Measurements from ENCODE around the gene TXNIP. TPM values are rescaled to one million over a fixed set of nuclear protein-coding genes. Genes with fewer than 3 reads are reported as not detected.

TXNIP gene
- total RNA-seq, 1 experiment from 2014 or later, result 2.5 TPM

GRCh38 chr1:145992502-145992936, 3.9 kb downstream of the TXNIP start:
- no peaks in the 10 kb centered on the region for H3K9me2 ChIP-seq (ENCODE audit: insufficient read depth)
- no peaks in the 10 kb centered on the region for H4K20me1 ChIP-seq (ENCODE audit: insufficient read depth)
- POLR2A ChIA-PET, result interaction anchor here (2.8 kb wide), 1 partner anchor 13 kb away, joined by 6 read pairs; no protein-coding TSS in a partner anchor
- RAD21 ChIA-PET (ENCODE audit: low non-redundant PET in 1 of 2, low total read pairs in 2 of 2, uncharacterized antibody in 2 of 2, unreplicated experiment in 2 of 2), result no interaction called here
- H3K4me3 ChIP-seq (replicated peaks in 1 of 2; ENCODE audit: low read depth in 1 of 2, low read length in 2 of 2), result no peak overlapping the region
- BruUV-seq (replicated peaks), result no TSS peak
- H3K27ac ChIP-seq (ENCODE audit: low read depth, low read length), result no peak overlapping the region
- no peaks in the 10 kb centered on the region for H3K79me2 ChIP-seq (ENCODE audit: insufficient read depth, low read length)
- ATAC-seq (no peak), DNase-seq (ENCODE audit: low read depth, low spot score) (no peak)
- TF ChIP-seq ZNF274 (IDR thresholded peaks at IDR 0.05; ENCODE audit: low read depth, low read length) (no peak), ZBTB33 (IDR thresholded peaks at IDR 0.05; ENCODE audit: extremely low read depth, insufficient replicate concordance, low read length) (no peak), SIN3A (IDR thresholded peaks at IDR 0.05; ENCODE audit: low read depth) (no peak), FOSL1 (IDR thresholded peaks at IDR 0.05; ENCODE audit: low read depth) (no peak), MAX (IDR thresholded peaks at IDR 0.05) (no peak), ELF1 (IDR thresholded peaks at IDR 0.05; ENCODE audit: borderline replicate concordance, low read depth) (no peak), CEBPB (IDR thresholded peaks at IDR 0.05; ENCODE audit: low read depth) (no peak), ZFX (IDR thresholded peaks at IDR 0.05) (no peak), TCF7L2 (IDR thresholded peaks at IDR 0.05; ENCODE audit: borderline replicate concordance, extremely low read depth, insufficient read depth, insufficient read length) (no peak), SP1 (IDR thresholded peaks at IDR 0.05; ENCODE audit: low read depth) (no peak), CTCF (IDR thresholded peaks at IDR 0.05 in 2 of 3, conservative IDR thresholded peaks at IDR 0.05 in 1 of 3; ENCODE audit: borderline replicate concordance in 1 of 3, insufficient read depth in 1 of 3, low read depth in 2 of 3, low read length in 2 of 3) (no peak), EZH2phosphoT487 (IDR thresholded peaks at IDR 0.05; ENCODE audit: borderline replicate concordance) (no peak)
- no peaks in the 10 kb centered on the region for H3K27me3 ChIP-seq (ENCODE audit: insufficient read depth, low read length)
- H3K9ac ChIP-seq (ENCODE audit: low read length), result no peak overlapping the region
- H3K36me3 ChIP-seq (ENCODE audit: control insufficient read depth in 1 of 2, insufficient read depth in 2 of 2, low read length in 2 of 2), result no peaks in the 10 kb centered on the region
- intact Hi-C loops (cut with micrococcal nuclease), result no loop called here
- CTCF ChIA-PET, result interaction anchor here (2.3 kb wide), 1 partner anchor 14 kb away, joined by 11 read pairs; no protein-coding TSS in a partner anchor
- H2AFZ ChIP-seq (ENCODE audit: low read depth, low read length, poor library complexity, severe bottlenecking), result no peak overlapping the region
- H3K4me2 ChIP-seq (ENCODE audit: low read length), result no peak overlapping the region
- H3K9me3 ChIP-seq (ENCODE audit: control insufficient read depth in 1 of 2, insufficient read depth in 1 of 2, low read depth in 1 of 2, low read length in 2 of 2), result no peaks in the 10 kb centered on the region
- peaks cover 2 to 5% of the 10 kb centered on the region in 2 experiments; a peak in 2 of 4 replicates for H3K4me1 ChIP-seq (ENCODE audit: control insufficient read depth in 1 of 2, insufficient read depth in 2 of 2, low read length in 2 of 2)
